ENCODE results near the gene MB21D2.

MB21D2 gene

DNA sequence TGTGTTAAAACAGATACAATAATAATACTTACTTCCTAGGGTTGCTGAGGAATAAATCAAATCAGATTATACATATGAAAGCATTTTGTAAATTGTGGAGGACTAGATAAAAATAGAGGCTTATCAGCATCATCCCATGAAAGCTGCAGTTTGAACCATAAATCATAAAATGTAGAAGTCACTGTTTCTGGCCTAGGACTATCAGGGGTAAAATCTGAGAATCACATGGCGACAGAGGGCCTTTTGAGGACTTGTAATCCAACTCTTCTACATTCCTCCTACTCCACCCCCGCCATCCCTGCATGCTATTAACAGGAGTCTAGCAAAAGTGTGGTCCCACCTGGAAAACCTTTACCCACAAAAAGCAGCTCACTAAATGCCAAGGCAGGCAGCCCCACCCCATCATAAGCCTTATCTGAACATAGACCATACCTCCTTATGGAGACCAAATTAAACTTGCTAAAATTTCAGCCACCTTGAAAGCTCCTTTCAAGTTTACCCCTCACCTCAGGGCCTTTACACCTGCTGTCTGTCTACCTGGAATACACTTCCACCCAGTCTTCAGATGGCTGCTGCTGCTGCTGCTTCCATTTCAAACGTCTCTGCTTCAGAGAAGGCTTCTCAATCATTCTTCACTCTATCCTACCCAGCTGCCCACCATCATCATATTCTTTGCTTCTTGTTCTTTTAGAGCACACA, 11.5 kb downstream of the MB21D2 start:
- H3K4me3 ChIP-seq (ENCODE audit: control insufficient read depth in 1 of 7, extremely low read depth in 1 of 7, insufficient read depth in 4 of 7, low read depth in 2 of 7, low read length in 6 of 7), result no peak overlapping the region
- 90% methylated on average over 3 of the region's 3 CpGs for WGBS (ENCODE audit: insufficient coverage)
- no peaks in the 10 kb centered on the region for H3K36me3 ChIP-seq (ENCODE audit: control insufficient read depth in 4 of 4, insufficient read depth in 4 of 4, low read length in 3 of 4)
- H3K27ac ChIP-seq (ENCODE audit: insufficient read depth in 1 of 2, low read depth in 1 of 2, low read length in 2 of 2, poor library complexity in 1 of 2, severe bottlenecking in 2 of 2), result no peak overlapping the region
- ChIA-PET CTCF (interaction anchor here (0.6 to 1.3 kb wide), 3 partner anchors 9 to 95 kb away, joined by 3 read pairs; no protein-coding TSS in a partner anchor), POLR2A (no interaction called here)
- peak in 1 of 3 donors; percentile 9 for DNase-seq
- H3K27me3 ChIP-seq (replicated peaks in 2 of 5; ENCODE audit: control insufficient read depth in 4 of 5, insufficient read depth in 5 of 5, low read length in 4 of 5), result no peaks in the 10 kb centered on the region
- H3K4me1 ChIP-seq (ENCODE audit: control extremely low read depth in 1 of 4, control insufficient read depth in 4 of 4, insufficient read depth in 4 of 4, low read length in 3 of 4), result no peaks in the 10 kb centered on the region
- peaks cover 0 to 4% (median 0%) of the 10 kb centered on the region in 5 experiments for H3K9me3 ChIP-seq (ENCODE audit: control extremely low read depth in 1 of 5, control insufficient read depth in 4 of 5, insufficient read depth in 2 of 5, low read depth in 1 of 5, low read length in 4 of 5)

GRCh38 chr3:192904632-192905289, 12.9 kb downstream of the MB21D2 start:
- no peaks in the 10 kb centered on the region for H3K27me3 ChIP-seq (replicated peaks in 2 of 5; ENCODE audit: control insufficient read depth in 4 of 5, insufficient read depth in 5 of 5, low read length in 4 of 5)
- ChIA-PET CTCF (interaction anchor here (2.0 kb wide), 1 partner anchor 10 kb away, joined by 5 read pairs; no protein-coding TSS in a partner anchor), POLR2A (no interaction called here)
- H3K4me1 ChIP-seq (ENCODE audit: control extremely low read depth in 1 of 4, control insufficient read depth in 4 of 4, insufficient read depth in 4 of 4, low read length in 3 of 4), result no peaks in the 10 kb centered on the region
- no peak overlapping the region for H3K4me3 ChIP-seq (ENCODE audit: control insufficient read depth in 1 of 7, extremely low read depth in 1 of 7, insufficient read depth in 4 of 7, low read depth in 2 of 7, low read length in 6 of 7)
- H3K9me3 ChIP-seq (ENCODE audit: control extremely low read depth in 1 of 5, control insufficient read depth in 4 of 5, insufficient read depth in 2 of 5, low read depth in 1 of 5, low read length in 4 of 5), result peaks cover 0 to 4% (median 0%) of the 10 kb centered on the region in 5 experiments
- DNase-seq, result no peak
- no peaks in the 10 kb centered on the region for H3K36me3 ChIP-seq (ENCODE audit: control insufficient read depth in 4 of 4, insufficient read depth in 4 of 4, low read length in 3 of 4)
- H3K27ac ChIP-seq (ENCODE audit: insufficient read depth in 1 of 2, low read depth in 1 of 2, low read length in 2 of 2, poor library complexity in 1 of 2, severe bottlenecking in 2 of 2), result no peak overlapping the region
- WGBS (ENCODE audit: insufficient coverage), result 100% methylated on average over 9 of the region's 10 CpGs

DNA sequence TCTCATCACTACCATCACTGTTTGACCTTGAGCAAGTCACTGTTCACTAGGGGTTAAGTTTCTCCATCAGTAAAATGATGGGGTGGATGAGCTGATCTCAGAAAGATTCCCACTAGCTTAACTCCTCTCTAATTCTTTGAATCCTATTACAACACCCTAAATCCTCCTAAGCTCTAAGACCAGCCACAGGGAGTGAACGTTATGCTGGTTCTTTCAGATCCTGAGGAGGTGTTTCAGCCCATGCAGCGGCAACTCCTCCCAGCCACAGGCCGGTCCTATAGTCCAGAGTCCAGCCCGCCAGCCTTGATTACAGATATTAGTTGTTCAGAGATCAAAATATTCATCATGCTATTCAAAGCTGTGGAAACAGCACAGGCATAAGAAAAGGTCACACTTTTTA, 15.1 kb downstream of the MB21D2 start:
- H3K36me3 ChIP-seq (ENCODE audit: control insufficient read depth in 4 of 4, insufficient read depth in 4 of 4, low read length in 3 of 4), result no peaks in the 10 kb centered on the region
- peaks cover 0 to 4% (median 0%) of the 10 kb centered on the region in 5 experiments for H3K9me3 ChIP-seq (ENCODE audit: control extremely low read depth in 1 of 5, control insufficient read depth in 4 of 5, insufficient read depth in 2 of 5, low read depth in 1 of 5, low read length in 4 of 5)
- no peak overlapping the region for H3K4me3 ChIP-seq (ENCODE audit: control insufficient read depth in 1 of 7, extremely low read depth in 1 of 7, insufficient read depth in 4 of 7, low read depth in 2 of 7, low read length in 6 of 7)
- DNase-seq, result no peak
- CTCF ChIA-PET, result no interaction called here
- no peaks in the 10 kb centered on the region for H3K27me3 ChIP-seq (replicated peaks in 2 of 5; ENCODE audit: control insufficient read depth in 4 of 5, insufficient read depth in 5 of 5, low read length in 4 of 5)
- 100% methylated on average over 2 of the region's 4 CpGs for WGBS (ENCODE audit: insufficient coverage)
- POLR2A ChIA-PET, result no interaction called here
- H3K4me1 ChIP-seq (ENCODE audit: control extremely low read depth in 1 of 4, control insufficient read depth in 4 of 4, insufficient read depth in 4 of 4, low read length in 3 of 4), result peaks cover 0 to 11% (median 4%) of the 10 kb centered on the region in 4 experiments
- no peak overlapping the region for H3K27ac ChIP-seq (ENCODE audit: insufficient read depth in 1 of 2, low read depth in 1 of 2, low read length in 2 of 2, poor library complexity in 1 of 2, severe bottlenecking in 2 of 2)

- no peak for DNase-seq
- Histone ChIP-seq H3K27ac (ENCODE audit: insufficient read depth in 1 of 2, low read depth in 1 of 2, low read length in 2 of 2, poor library complexity in 1 of 2, severe bottlenecking in 2 of 2) (no peak overlapping the region), H3K4me1 (ENCODE audit: control extremely low read depth in 1 of 4, control insufficient read depth in 4 of 4, insufficient read depth in 4 of 4, low read length in 3 of 4) (peaks cover 0 to 11% (median 4%) of the 10 kb centered on the region in 4 experiments), H3K36me3 (ENCODE audit: control insufficient read depth in 4 of 4, insufficient read depth in 4 of 4, low read length in 3 of 4) (no peaks in the 10 kb centered on the region), H3K4me3 (ENCODE audit: control insufficient read depth in 1 of 7, extremely low read depth in 1 of 7, insufficient read depth in 4 of 7, low read depth in 2 of 7, low read length in 6 of 7) (no peak overlapping the region), H3K9me3 (ENCODE audit: control extremely low read depth in 1 of 5, control insufficient read depth in 4 of 5, insufficient read depth in 2 of 5, low read depth in 1 of 5, low read length in 4 of 5) (peaks cover 0 to 4% (median 0%) of the 10 kb centered on the region in 5 experiments), H3K27me3 (replicated peaks in 2 of 5; ENCODE audit: control insufficient read depth in 4 of 5, insufficient read depth in 5 of 5, low read length in 4 of 5) (no peaks in the 10 kb centered on the region)
- CTCF ChIA-PET, result interaction anchor here (0.8 to 1.0 kb wide), 2 partner anchors 9 to 15 kb away, joined by 3 to 4 read pairs; no protein-coding TSS in a partner anchor
- POLR2A ChIA-PET, result no interaction called here
- WGBS (ENCODE audit: insufficient coverage), result no CpG with 5 or more reads among the region's 1 CpG
Measured at GRCh38 chr3:192901435-192901834, 16.2 kb downstream of the MB21D2 start.

GRCh38 chr3:192899540-192899982, 18.1 kb downstream of the MB21D2 start:
- POLR2A ChIA-PET, result no interaction called here
- 49% methylated on average over 3 of the region's 3 CpGs for WGBS (ENCODE audit: insufficient coverage)
- Histone ChIP-seq H3K9me3 (ENCODE audit: control extremely low read depth in 1 of 5, control insufficient read depth in 4 of 5, insufficient read depth in 2 of 5, low read depth in 1 of 5, low read length in 4 of 5) (peaks cover 0 to 4% (median 0%) of the 10 kb centered on the region in 5 experiments), H3K36me3 (ENCODE audit: control insufficient read depth in 4 of 4, insufficient read depth in 4 of 4, low read length in 3 of 4) (no peaks in the 10 kb centered on the region), H3K4me3 (ENCODE audit: control insufficient read depth in 1 of 7, extremely low read depth in 1 of 7, insufficient read depth in 4 of 7, low read depth in 2 of 7, low read length in 6 of 7) (no peak overlapping the region), H3K4me1 (ENCODE audit: control extremely low read depth in 1 of 4, control insufficient read depth in 4 of 4, insufficient read depth in 4 of 4, low read length in 3 of 4) (peaks cover 0 to 11% (median 4%) of the 10 kb centered on the region in 4 experiments), H3K27ac (ENCODE audit: insufficient read depth in 1 of 2, low read depth in 1 of 2, low read length in 2 of 2, poor library complexity in 1 of 2, severe bottlenecking in 2 of 2) (no peak overlapping the region), H3K27me3 (replicated peaks in 2 of 5; ENCODE audit: control insufficient read depth in 4 of 5, insufficient read depth in 5 of 5, low read length in 4 of 5) (peaks cover 0 to 3% (median 0%) of the 10 kb centered on the region in 5 experiments)
- CTCF ChIA-PET, result no interaction called here
- DNase-seq, result peak in 2 of 3 donors; percentile 43 to 75

DNA sequence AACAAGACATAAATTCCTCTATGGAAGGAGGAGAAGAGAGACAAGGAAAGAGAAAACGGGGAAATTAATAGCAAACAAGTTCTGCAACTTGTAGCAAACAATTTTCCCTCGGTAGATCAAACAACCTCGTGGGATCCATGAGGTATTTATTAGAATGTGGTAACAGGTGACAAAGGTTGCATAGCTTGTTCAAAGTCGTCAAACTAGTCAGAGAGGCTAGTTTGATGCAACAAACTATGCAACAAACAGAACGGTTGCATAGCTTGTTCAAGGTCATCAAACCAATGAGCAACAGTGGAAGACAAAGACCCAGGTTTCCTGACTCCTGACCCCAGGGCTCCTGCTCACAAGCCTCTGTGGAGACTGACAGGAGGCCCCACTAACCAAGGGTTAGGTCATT, 20.7 kb downstream of the MB21D2 start:
- ChIA-PET POLR2A (no interaction called here), CTCF (no interaction called here)
- Histone ChIP-seq H3K4me1 (ENCODE audit: control extremely low read depth in 1 of 4, control insufficient read depth in 4 of 4, insufficient read depth in 4 of 4, low read length in 3 of 4) (peaks cover 0 to 22% (median 12%) of the 10 kb centered on the region in 4 experiments), H3K27ac (ENCODE audit: insufficient read depth in 1 of 2, low read depth in 1 of 2, low read length in 2 of 2, poor library complexity in 1 of 2, severe bottlenecking in 2 of 2) (no peak overlapping the region), H3K27me3 (replicated peaks in 2 of 5; ENCODE audit: control insufficient read depth in 4 of 5, insufficient read depth in 5 of 5, low read length in 4 of 5) (peaks cover 0 to 3% (median 0%) of the 10 kb centered on the region in 5 experiments), H3K4me3 (ENCODE audit: control insufficient read depth in 1 of 7, extremely low read depth in 1 of 7, insufficient read depth in 4 of 7, low read depth in 2 of 7, low read length in 6 of 7) (no peak overlapping the region), H3K9me3 (ENCODE audit: control extremely low read depth in 1 of 5, control insufficient read depth in 4 of 5, insufficient read depth in 2 of 5, low read depth in 1 of 5, low read length in 4 of 5) (no peaks in the 10 kb centered on the region), H3K36me3 (ENCODE audit: control insufficient read depth in 4 of 4, insufficient read depth in 4 of 4, low read length in 3 of 4) (no peaks in the 10 kb centered on the region)
- 93% methylated on average over 5 of the region's 5 CpGs for WGBS (ENCODE audit: insufficient coverage)
- DNase-seq, result no peak

GRCh38 chr3:192896208-192896607, 21.4 kb downstream of the MB21D2 start:
- Histone ChIP-seq H3K36me3 (ENCODE audit: control insufficient read depth in 4 of 4, insufficient read depth in 4 of 4, low read length in 3 of 4) (no peaks in the 10 kb centered on the region), H3K9me3 (ENCODE audit: control extremely low read depth in 1 of 5, control insufficient read depth in 4 of 5, insufficient read depth in 2 of 5, low read depth in 1 of 5, low read length in 4 of 5) (no peaks in the 10 kb centered on the region), H3K4me3 (ENCODE audit: control insufficient read depth in 1 of 7, extremely low read depth in 1 of 7, insufficient read depth in 4 of 7, low read depth in 2 of 7, low read length in 6 of 7) (no peak overlapping the region), H3K27me3 (replicated peaks in 2 of 5; ENCODE audit: control insufficient read depth in 4 of 5, insufficient read depth in 5 of 5, low read length in 4 of 5) (peaks cover 0 to 3% (median 0%) of the 10 kb centered on the region in 5 experiments), H3K27ac (ENCODE audit: insufficient read depth in 1 of 2, low read depth in 1 of 2, low read length in 2 of 2, poor library complexity in 1 of 2, severe bottlenecking in 2 of 2) (no peak overlapping the region), H3K4me1 (ENCODE audit: control extremely low read depth in 1 of 4, control insufficient read depth in 4 of 4, insufficient read depth in 4 of 4, low read length in 3 of 4) (peaks cover 0 to 22% (median 12%) of the 10 kb centered on the region in 4 experiments)
- CTCF ChIA-PET, result interaction anchor here (0.6 to 0.8 kb wide), 2 partner anchors 13 to 1192 kb away, joined by 3 read pairs; no protein-coding TSS in a partner anchor
- POLR2A ChIA-PET, result no interaction called here
- WGBS (ENCODE audit: insufficient coverage), result 97% methylated on average over 3 of the region's 5 CpGs
- no peak for DNase-seq

Measured in common myeloid progenitor, CD34-positive (primary cell).